Measurements from ENCODE around the gene MAN1C1. TPM values are rescaled to one million over a fixed set of nuclear protein-coding genes. Genes with fewer than 3 reads are reported as not detected.

Gene MAN1C1
- polyA plus RNA-seq, 3 donors, result 3.1 to 18.2 (median 12.4) TPM

DNA sequence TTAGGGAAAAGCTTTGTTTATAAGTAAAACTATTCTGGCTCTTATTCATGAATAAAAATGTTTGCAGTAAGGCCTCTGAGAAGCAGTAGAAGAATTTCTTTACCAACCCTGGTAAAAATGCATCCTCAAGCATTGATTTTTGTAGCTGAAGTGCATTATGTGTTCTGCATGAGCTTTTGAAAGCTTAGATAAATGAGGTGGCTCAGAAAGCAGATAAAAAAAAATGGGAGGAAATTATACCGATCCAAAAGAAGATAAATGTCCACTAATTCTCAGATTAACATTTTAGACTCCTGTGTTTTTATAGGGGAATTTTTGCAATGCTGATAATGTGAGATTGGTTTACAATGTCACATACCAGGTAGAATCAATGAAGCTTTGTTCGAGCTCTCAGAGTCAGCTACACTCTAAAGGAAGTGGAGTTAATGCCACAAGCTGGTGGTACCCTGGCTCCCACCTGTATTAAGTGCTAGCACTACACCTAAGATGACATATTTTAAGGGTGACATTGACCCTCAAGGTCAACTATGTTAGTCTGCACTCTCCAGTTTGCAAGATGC lies 97.9 kb downstream of the MAN1C1 start:
- whole genome bisulfite sequencing, 3 donors, result 55 to 78% (median 68%) methylated on average over 2 of the region's 2 CpGs
- H3K27ac ChIP-seq (ENCODE audit: low read depth, low read length), result no peak overlapping the region

GRCh38 chr1:25715888-25716287 lies 99.3 kb downstream of the MAN1C1 start:
- H3K27ac ChIP-seq (ENCODE audit: low read depth, low read length), result no peak overlapping the region
- 88 to 95% (median 91%) methylated on average over 5 of the region's 5 CpGs for WGBS, 3 donors

GRCh38 chr1:25716320-25716719 lies 99.7 kb downstream of the MAN1C1 start:
- no peak overlapping the region for H3K27ac ChIP-seq (ENCODE audit: low read depth, low read length)
- WGBS, 3 donors, result 84 to 90% (median 85%) methylated on average over 5 of the region's 5 CpGs

- H3K27ac ChIP-seq (ENCODE audit: low read depth, low read length), result no peak overlapping the region
- 76 to 97% (median 92%) methylated on average over 2 of the region's 2 CpGs for WGBS, 3 donors
These were observed 102.1 kb downstream of the MAN1C1 start for GRCh38 chr1:25718732-25719131.

DNA sequence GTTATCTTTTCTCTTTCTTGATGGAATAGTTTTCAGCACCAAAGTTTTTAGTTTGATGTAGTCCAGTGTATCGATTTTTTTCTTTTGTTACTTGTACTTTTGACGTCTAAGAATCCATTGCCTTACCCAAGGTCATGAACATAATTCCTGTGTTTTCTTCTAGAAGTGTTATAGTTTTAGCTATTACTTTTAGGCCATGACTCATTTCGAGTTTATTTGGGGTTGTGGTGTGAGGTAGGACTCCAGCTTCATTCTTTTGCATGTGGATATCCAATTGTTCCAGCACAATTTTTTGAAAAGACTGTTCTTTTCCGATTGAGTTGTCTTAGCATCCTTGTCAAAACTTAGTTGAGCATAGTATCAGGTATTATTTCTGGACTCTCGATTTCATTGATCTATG lies 104.0 kb downstream of the MAN1C1 start:
- no peak overlapping the region for H3K27ac ChIP-seq (ENCODE audit: low read depth, low read length)
- 68 to 92% (median 89%) methylated on average over 5 of the region's 5 CpGs for WGBS, 3 donors

DNA sequence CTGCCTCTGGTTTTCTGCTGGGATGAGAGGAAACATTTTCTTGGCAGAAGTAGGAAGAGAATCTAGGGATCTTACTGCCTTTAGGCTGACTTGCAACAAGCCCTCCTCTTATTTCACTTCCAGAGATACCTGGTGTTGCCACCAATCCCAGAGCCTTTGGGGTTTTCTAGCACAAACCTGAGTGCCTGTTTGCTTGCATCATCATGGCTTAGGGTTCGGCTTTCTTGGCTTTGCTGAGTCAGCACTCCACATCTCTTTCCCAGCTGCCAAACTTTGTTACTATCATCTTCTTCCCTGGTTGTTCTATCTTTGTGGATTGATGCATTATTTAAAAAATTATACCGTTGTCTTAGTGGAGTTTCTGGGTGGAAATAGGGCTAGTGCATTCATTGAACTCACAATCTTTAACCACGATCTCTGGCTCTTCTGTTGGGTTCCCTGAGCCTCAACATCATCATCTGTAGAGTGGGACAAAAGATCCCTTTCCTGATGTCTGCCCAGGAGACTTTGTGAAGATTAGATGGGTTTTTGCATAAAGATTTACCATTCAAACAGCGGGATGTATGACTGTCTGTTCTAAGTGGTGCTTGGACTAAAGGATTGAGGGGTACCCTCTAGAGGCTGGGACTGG lies 106.8 kb downstream of the MAN1C1 start:
- H3K27ac ChIP-seq (ENCODE audit: low read depth, low read length), result no peak overlapping the region
- 75 to 88% (median 83%) methylated on average over 4 of the region's 4 CpGs for WGBS, 3 donors

DNA sequence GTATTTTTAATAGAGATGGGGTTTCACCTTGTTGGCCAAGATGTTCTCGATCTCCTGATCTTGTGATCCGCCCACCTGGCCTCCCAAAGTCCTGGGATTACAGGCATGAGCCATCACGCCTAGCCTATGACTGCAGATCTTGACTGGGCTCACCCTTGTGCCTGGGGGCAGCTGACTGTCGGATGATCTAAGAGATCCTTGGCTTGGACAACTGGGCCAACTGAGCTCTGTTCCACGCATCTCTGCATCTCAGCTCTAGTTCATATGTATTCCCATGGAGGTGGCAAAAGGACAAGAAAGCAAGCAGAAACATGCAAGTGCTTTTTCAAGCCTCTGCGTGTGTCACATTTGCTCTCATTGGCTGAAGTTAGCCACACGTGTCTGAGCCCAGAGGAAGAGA lies 107.6 kb downstream of the MAN1C1 start:
- no peak overlapping the region for H3K27ac ChIP-seq (ENCODE audit: low read depth, low read length)
- 92 to 95% (median 92%) methylated on average over 7 of the region's 7 CpGs for WGBS, 3 donors

GRCh38 chr1:25724966-25725365 lies 108.4 kb downstream of the MAN1C1 start:
- 97 to 100% (median 98%) methylated on average over 2 of the region's 2 CpGs for WGBS, 3 donors
- no peak overlapping the region for H3K27ac ChIP-seq (ENCODE audit: low read depth, low read length)

DNA sequence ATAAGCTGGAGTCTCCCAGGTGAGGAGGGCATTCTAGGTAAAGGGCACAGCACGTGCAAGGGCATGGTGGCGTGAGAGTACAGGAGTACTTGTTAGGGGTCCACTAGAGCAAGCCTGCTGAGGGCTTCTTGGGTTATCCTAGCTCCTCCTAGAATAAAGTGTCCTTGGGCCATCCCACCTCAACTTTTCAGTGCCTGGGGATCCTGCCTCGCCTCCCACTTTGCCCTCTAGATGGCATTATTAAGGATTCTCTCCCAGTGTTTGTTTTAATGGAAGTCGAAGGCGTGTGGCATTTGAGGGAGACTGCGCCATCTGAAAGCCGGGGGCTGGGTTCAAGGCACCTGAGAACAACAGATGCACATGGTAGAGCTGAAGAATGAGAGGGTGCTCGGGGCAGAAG lies 108.9 kb downstream of the MAN1C1 start:
- H3K27ac ChIP-seq (ENCODE audit: low read depth, low read length), result no peak overlapping the region
- WGBS, 3 donors, result 95 to 98% (median 97%) methylated on average over 8 of the region's 8 CpGs

DNA sequence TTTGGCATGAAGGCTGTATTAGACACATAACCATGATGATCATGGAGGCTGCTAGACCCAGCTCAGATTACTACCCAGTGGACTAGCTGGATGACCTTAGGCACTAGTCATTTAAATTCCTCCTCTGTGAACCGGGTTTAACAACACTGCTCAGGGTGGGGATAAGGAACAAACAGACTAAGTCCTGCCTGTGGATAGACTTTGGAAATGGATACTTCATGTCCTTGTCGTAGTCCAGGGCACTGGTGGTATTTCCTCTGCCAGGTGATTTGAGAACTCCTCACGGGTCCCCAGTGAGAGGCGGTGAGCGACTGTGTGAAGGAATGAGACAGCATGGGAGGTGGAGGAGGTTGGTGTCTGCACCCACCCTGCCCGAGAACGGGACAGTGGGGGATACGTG lies 110.5 kb downstream of the MAN1C1 start:
- 54 to 67% (median 58%) methylated on average over 8 of the region's 8 CpGs for WGBS, 3 donors
- no peak overlapping the region for H3K27ac ChIP-seq (ENCODE audit: low read depth, low read length)

- WGBS, 3 donors, result 16 to 46% (median 38%) methylated on average over 12 of the region's 12 CpGs
- H3K27ac ChIP-seq (ENCODE audit: low read depth, low read length), result no peak overlapping the region
These were observed 111.2 kb downstream of the MAN1C1 start for GRCh38 chr1:25727635-25728286.

DNA sequence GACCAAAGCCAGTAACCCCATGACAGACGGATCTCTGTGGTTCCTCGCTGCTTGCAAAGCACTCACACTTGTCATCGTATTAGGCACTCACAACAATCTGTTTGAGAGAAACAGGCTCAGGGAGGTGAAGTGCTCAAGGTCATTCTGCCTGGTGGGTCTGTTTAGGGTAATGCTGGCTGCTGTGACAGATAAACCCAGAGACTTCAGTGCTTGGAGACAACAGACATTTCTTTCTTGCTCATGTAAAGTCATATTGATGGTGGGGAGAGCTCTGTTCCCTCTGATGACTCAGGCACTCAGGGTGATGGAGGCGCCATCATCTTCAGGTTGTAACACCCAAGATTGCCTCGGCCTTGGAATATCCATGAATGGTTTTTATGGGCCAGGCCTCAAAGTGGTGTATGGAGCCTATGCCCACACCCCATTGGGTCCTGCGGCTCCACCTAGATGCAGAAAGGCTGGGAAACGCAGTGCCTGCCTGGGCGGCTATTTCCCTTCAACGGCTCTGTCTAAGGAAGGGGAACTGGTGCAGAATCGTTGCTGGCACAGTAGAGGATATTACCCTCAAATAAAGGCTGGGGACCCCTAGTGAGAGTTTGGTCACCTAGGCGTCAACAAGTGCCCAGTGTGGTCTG lies 111.8 kb downstream of the MAN1C1 start:
- 71 to 82% (median 78%) methylated on average over 11 of the region's 11 CpGs for WGBS, 3 donors

DNA sequence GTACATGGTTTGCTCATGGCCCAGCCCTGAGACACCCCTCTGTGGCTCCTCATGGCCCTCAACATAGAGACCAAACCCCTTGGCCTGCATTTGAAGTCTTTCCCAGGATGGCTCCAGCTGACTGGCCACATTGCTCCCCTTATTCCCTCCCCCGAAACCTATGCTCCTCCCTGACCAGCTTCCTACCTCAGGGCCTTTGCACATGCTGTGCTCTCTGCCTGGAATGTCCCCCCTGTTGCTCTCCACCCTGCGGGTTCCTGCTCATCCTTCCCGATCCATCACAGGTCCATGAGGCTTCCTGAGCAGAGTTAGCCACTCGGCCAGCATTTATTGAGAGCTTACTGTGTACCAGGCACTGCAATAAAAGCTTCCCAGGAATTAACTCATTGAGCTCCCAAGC lies 112.5 kb downstream of the MAN1C1 start:
- H3K27ac ChIP-seq (ENCODE audit: low read depth, low read length), result no peak overlapping the region
- WGBS, 3 donors, result 95 to 98% (median 98%) methylated on average over 4 of the region's 4 CpGs

More for the DNA sequence above, 111.8 kb downstream of the MAN1C1 start:
- no peak overlapping the region for H3K27ac ChIP-seq (ENCODE audit: low read depth, low read length)

DNA sequence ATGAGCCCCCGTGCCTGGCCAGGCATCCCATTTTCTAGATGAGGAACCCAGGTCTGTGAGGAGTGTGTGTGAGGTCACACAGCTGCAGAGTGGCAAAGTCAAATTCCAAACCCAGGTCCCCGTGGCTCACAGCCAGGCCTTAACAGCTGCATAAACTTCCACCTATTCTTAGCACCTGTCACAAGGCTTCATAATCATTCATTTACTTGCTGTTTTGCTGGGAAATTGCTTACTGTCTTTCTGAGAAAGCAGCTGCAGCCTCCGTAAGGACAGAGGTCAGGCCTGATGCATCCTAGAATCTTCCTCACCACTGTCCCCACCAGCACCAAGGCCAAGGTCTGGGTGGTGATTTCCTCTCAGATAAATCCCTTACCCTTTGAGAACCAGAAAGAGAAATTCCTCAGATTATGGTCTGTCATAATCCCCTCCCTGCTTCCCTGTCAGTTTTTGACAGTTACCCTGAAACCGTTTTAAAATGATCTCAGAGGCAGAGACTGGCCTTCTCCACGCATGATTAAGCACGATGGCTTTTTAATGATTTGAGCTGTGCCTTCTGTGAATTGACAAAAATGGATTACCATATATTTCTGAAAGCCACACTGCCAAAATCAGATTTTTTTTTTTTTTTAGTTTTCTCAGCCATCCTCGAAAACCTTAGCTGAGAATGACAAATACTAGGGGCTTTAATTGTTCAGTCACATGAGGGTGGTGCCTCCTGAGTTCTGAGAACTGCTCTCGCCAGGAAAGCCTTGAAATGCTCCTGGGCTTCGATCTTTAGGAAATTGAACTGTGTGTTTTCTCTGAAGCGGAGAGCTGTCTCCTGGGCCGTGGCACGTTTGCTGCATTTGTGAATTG lies 113.4 kb downstream of the MAN1C1 start:
- no peak overlapping the region for H3K27ac ChIP-seq (ENCODE audit: low read depth, low read length)
- WGBS, 3 donors, result 55 to 69% (median 64%) methylated on average over 12 of the region's 12 CpGs

DNA sequence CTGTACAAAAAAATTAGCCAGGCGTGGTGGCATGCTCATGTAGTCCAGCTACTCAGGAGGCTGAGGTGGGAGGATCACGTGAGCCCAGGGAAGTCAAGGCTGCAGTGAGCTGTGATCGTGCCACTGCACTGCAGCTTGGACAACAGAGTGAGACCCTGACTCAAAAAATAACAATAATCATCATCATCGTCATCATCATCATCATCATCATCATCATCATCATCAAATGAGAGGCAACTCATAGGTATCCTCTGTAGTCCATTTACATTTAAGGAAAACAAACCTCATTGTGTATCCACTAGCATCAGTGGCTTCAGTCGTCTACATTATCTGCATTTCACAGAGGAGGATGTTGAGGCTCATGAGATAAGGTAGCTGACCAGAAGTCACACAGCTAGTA lies 114.6 kb downstream of the MAN1C1 start:
- 87 to 92% (median 88%) methylated on average over 5 of the region's 5 CpGs for WGBS, 3 donors
- no peak overlapping the region for H3K27ac ChIP-seq (ENCODE audit: low read depth, low read length)

- no peak overlapping the region for H3K27ac ChIP-seq (ENCODE audit: low read depth, low read length)
- WGBS, 3 donors, result 93 to 96% (median 95%) methylated on average over 4 of the region's 4 CpGs
These were observed 115.2 kb downstream of the MAN1C1 start for GRCh38 chr1:25731626-25732370.

DNA sequence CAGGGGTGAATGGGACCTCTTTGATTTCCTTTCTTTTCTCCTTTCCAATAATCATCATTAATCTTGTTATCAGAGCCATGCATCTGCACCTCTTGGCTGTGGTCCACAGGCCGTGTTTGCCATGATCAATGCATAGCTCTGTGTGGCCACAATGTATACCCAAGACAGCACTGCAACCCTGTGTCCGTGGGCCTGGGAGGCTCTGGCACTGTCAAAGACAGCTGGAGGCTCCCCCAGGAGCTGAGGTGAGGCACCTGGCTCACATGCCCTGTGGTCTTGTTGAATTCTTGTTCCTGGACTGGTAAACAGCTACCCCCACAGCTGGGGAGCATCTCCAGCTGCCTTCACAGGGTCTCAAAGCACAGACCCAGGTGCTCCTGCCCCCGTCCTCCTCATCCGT lies 116.2 kb downstream of the MAN1C1 start:
- H3K27ac ChIP-seq (ENCODE audit: low read depth, low read length), result no peak overlapping the region
- WGBS, 3 donors, result 82 to 93% (median 90%) methylated on average over 4 of the region's 4 CpGs

- no peak overlapping the region for H3K27ac ChIP-seq (ENCODE audit: low read depth, low read length)
- WGBS, 3 donors, result 90 to 98% (median 97%) methylated on average over 9 of the region's 9 CpGs
These were observed 116.7 kb downstream of the MAN1C1 start for GRCh38 chr1:25733271-25733670.
